HepG2 (cell line): ENCODE results near the gene PLSCR5. TPM values are rescaled to one million over a fixed set of nuclear protein-coding genes. Genes with fewer than 3 reads are reported as not detected.

Source experiments
- FOXO1 ChIP-seq: sonication (generic); formaldehyde crosslinking; IDR thresholded peaks from 2 replicates; pipeline ENCODE4 v1.4.0; 2020; ENCODE audit warnings: missing genetic modification reagents
- GABPA ChIP-seq, 2 experiments: IDR thresholded peaks; 2 replicates each; pipeline ENCODE4 v1.6.1; 2011 to 2016; ENCODE audit warnings: low read depth in 2 of 2, low read length in 1 of 2, missing biosample characterization in 1 of 2, missing genetic modification characterization in 1 of 2
- GATAD1 ChIP-seq: IDR thresholded peaks from 2 replicates; pipeline ENCODE4 v1.6.1; 2016; ENCODE audit warnings: missing genetic modification reagents, missing compliant biosample characterization
- HMGXB4 ChIP-seq, 2 experiments: sonication (generic) in 1 of 2; formaldehyde crosslinking in 1 of 2; IDR thresholded peaks; 2 replicates each; pipeline versions ENCODE4 v1.4.0 to v1.6.1; 2018 to 2020; ENCODE audit warnings: missing genetic modification reagents in 2 of 2, borderline replicate concordance in 1 of 2, low read depth in 1 of 2, mild to moderate bottlenecking in 1 of 2, missing biosample characterization in 1 of 2
- JDP2 ChIP-seq: sonication (generic); formaldehyde crosslinking; IDR thresholded peaks from 2 replicates; pipeline ENCODE4 v1.8.1; 2022; ENCODE audit warnings: missing genetic modification reagents, borderline replicate concordance
- KLF16 ChIP-seq, 2 experiments: sonication (generic) in 1 of 2; formaldehyde crosslinking in 1 of 2; IDR thresholded peaks; 2 replicates each; pipeline versions ENCODE4 v1.6.1 to v1.8.0; 2016 to 2023; ENCODE audit warnings: missing genetic modification reagents in 2 of 2, missing compliant biosample characterization in 1 of 2
- REPIN1 ChIP-seq: sonication (generic); formaldehyde crosslinking; IDR thresholded peaks from 2 replicates; pipeline ENCODE4 v1.8.0; 2022; ENCODE audit warnings: missing genetic modification reagents, low read depth, mild to moderate bottlenecking, borderline replicate concordance
- RFXAP ChIP-seq: sonication (generic); formaldehyde crosslinking; IDR thresholded peaks from 2 replicates; pipeline ENCODE4 v1.4.0; 2020; ENCODE audit warnings: missing genetic modification reagents, borderline replicate concordance
- ZBTB46 ChIP-seq: sonication (generic); formaldehyde crosslinking; IDR thresholded peaks from 2 replicates; pipeline ENCODE4 v1.4.0; 2020; ENCODE audit warnings: mild to moderate bottlenecking, missing genetic modification reagents, borderline replicate concordance
- ZGPAT ChIP-seq: IDR thresholded peaks from 2 replicates; pipeline ENCODE4 v1.6.1; 2016; ENCODE audit warnings: mild to moderate bottlenecking
- ZHX1 ChIP-seq: sonication (generic); formaldehyde crosslinking; IDR thresholded peaks from 2 replicates; pipeline ENCODE4 v1.8.1; 2022; ENCODE audit warnings: low read depth, mild to moderate bottlenecking, missing genetic modification reagents
- ZNF10 ChIP-seq: sonication (generic); formaldehyde crosslinking; IDR thresholded peaks from 2 replicates; pipeline ENCODE4 v1.4.0; 2020; ENCODE audit warnings: mild to moderate bottlenecking, low read depth, missing genetic modification reagents, borderline replicate concordance
- ZNF503 ChIP-seq: sonication (generic); formaldehyde crosslinking; IDR thresholded peaks from 2 replicates; pipeline ENCODE4 v1.4.0; 2020; ENCODE audit warnings: missing genetic modification reagents
- ZNF510 ChIP-seq: sonication (generic); formaldehyde crosslinking; IDR thresholded peaks from 2 replicates; pipeline ENCODE4 v1.4.0; 2020; ENCODE audit warnings: low read depth, mild to moderate bottlenecking, missing genetic modification reagents
- ZNF550 ChIP-seq: sonication (generic); formaldehyde crosslinking; IDR thresholded peaks from 2 replicates; pipeline ENCODE4 v1.4.0; 2020; ENCODE audit warnings: mild to moderate bottlenecking, missing genetic modification reagents, borderline replicate concordance
- ZNF564 ChIP-seq: sonication (generic); formaldehyde crosslinking; IDR thresholded peaks from 2 replicates; pipeline ENCODE4 v1.8.1; 2023; ENCODE audit warnings: mild to moderate bottlenecking, missing genetic modification reagents
- polyA plus RNA-seq, 8 experiments: library from polyadenylated mRNA; depleted of rRNA in 3 of 8; stranded (reverse) in 7 of 8; unstranded in 1 of 8; fragments of >200 nt; fragmentation: Illumina TruSeq in 4 of 8; extraction: Trizol in 4 of 8; gene quantifications; 2 replicates each; pipeline versions ENCODE4 v1.2.1 to v1.2.3, GENCODE V29; 2011 to 2016; ENCODE audit warnings: low read depth in 4 of 8, missing spikeins in 1 of 8, mixed read lengths in 1 of 8; ENCODE audit not compliant: insufficient read depth in 1 of 8
- total RNA-seq, 5 experiments: library from RNA; depleted of rRNA; stranded (reverse); fragments of >200 nt; fragmentation: Illumina TruSeq; extraction: Trizol; gene quantifications; 2 replicates each; pipeline ENCODE4 v1.2.3, GENCODE V29; 2016; ENCODE audit warnings: low read depth in 1 of 5

PLSCR5 gene
- total and polyA plus RNA-seq, 2 of the 13 experiments (the other 11 are each of a cell fraction or from before 2014, with no cell fraction given), result 0.50 TPM; not detected in 1

GRCh38 chr3:146626403-146627122 is 21.4 kb upstream of the PLSCR5 start (continued):
- TF ChIP-seq ZHX1 (CRISPR knock-in tag) (0 out of 2 replicates have a peak, but pooled peaks have one; percentile 46), ZNF503 (peak; percentile 90), HMGXB4 (CRISPR knock-in tag; IDR thresholded peaks at IDR 0.05; ENCODE audit: borderline replicate concordance in 1 of 2, low read depth in 1 of 2) (peak in 1 of 2 experiments; percentile 37; a peak in 1 of 4 replicates), GATAD1 (CRISPR knock-in tag) (peak; percentile 59), ZNF10 (no peak), REPIN1 (CRISPR knock-in tag) (no peak; the same call in 1 of the 2 replicates), KLF16 (CRISPR knock-in tag; IDR thresholded peaks at IDR 0.05) (peak in 1 of 2 experiments; percentile 57; a peak in 1 of 4 replicates), ZGPAT (CRISPR knock-in tag) (peak; percentile 97), ZNF564 (CRISPR knock-in tag) (no peak), RFXAP (CRISPR knock-in tag) (peak; percentile 98), ZBTB46 (no peak), FOXO1 (CRISPR knock-in tag) (peak; percentile 96), ZNF510 (CRISPR knock-in tag) (no peak), JDP2 (no peak), GABPA (IDR thresholded peaks at IDR 0.05; ENCODE audit: low read depth, low read length) (no peak), GABPA (CRISPR knock-in tag; IDR thresholded peaks at IDR 0.05; ENCODE audit: low read depth) (peak; percentile 74), ZNF550 (no peak)
